GM18498 (cell line): ENCODE data around the gene ISG20.
"Not testable (repeated sequence)": the region's sequence is repeated elsewhere in the genome, so short reads cannot be mapped to it uniquely, and the experiment has no call there.

Experiments
- ATAC-seq: cut with Tn5 transposase; IDR thresholded peaks from one replicate; pipeline ENCODE4 v1.9.1; 2021; ENCODE audit warnings: mild to moderate bottlenecking, moderate library complexity; ENCODE audit not compliant: unreplicated experiment

ISG20 gene

GRCh38 chr15:88617790-88618189 is 21.0 kb upstream of the ISG20 start:
- no peak for ATAC-seq

GRCh38 chr15:88618686-88619085 is 20.1 kb upstream of the ISG20 start:
- ATAC-seq, result no peak

- ATAC-seq, result no peak
Measured at GRCh38 chr15:88619796-88620195, 19.0 kb upstream of the ISG20 start.

GRCh38 chr15:88620995-88621772 is 17.6 kb upstream of the ISG20 start, which contains the start of gene AEN:
Gene AEN, plus strand, starts transcription at chr15:88621340. Its CDS starts 4,870 bp downstream, at chr15:88626210.
- peak; percentile 96 for ATAC-seq

GRCh38 chr15:88621789-88622604 is 16.8 kb upstream of the ISG20 start:
- ATAC-seq, result peak; percentile 35

GRCh38 chr15:88622605-88622975 is 16.2 kb upstream of the ISG20 start:
- peak; percentile 11 for ATAC-seq

GRCh38 chr15:88623061-88623460 is 15.8 kb upstream of the ISG20 start:
- no peak for ATAC-seq

GRCh38 chr15:88623632-88624031 is 15.2 kb upstream of the ISG20 start:
- ATAC-seq, result no peak

- peak; percentile 28 for ATAC-seq
Measured at GRCh38 chr15:88624156-88624970, 14.5 kb upstream of the ISG20 start.

GRCh38 chr15:88624971-88625490 is 13.8 kb upstream of the ISG20 start:
- no peak for ATAC-seq

GRCh38 chr15:88625943-88626741 is 12.7 kb upstream of the ISG20 start:
- no peak for ATAC-seq

GRCh38 chr15:88627463-88627862 is 11.4 kb upstream of the ISG20 start:
- ATAC-seq, result peak; percentile 34

GRCh38 chr15:88628018-88628654 is 10.7 kb upstream of the ISG20 start:
- no peak for ATAC-seq

GRCh38 chr15:88629071-88629470 is 9.7 kb upstream of the ISG20 start:
- no peak for ATAC-seq

- no peak for ATAC-seq
Measured at GRCh38 chr15:88630141-88630721, 8.6 kb upstream of the ISG20 start.

- ATAC-seq, result no peak
Measured at GRCh38 chr15:88630798-88631463, 7.9 kb upstream of the ISG20 start.

- ATAC-seq, result no peak
Measured at GRCh38 chr15:88631464-88632028, 7.3 kb upstream of the ISG20 start.

GRCh38 chr15:88632797-88633196 is 6.0 kb upstream of the ISG20 start:
- ATAC-seq, result not testable (repeated sequence)
